ENCODE measurements around the gene KCNK15. TPM values are rescaled to one million over a fixed set of nuclear protein-coding genes. Genes with fewer than 3 reads are reported as not detected.

KCNK15 gene
- total RNA-seq, 6 experiments from 2014 or later, result 0.07 to 0.43 (median 0.19) TPM; not detected in 2

DNA sequence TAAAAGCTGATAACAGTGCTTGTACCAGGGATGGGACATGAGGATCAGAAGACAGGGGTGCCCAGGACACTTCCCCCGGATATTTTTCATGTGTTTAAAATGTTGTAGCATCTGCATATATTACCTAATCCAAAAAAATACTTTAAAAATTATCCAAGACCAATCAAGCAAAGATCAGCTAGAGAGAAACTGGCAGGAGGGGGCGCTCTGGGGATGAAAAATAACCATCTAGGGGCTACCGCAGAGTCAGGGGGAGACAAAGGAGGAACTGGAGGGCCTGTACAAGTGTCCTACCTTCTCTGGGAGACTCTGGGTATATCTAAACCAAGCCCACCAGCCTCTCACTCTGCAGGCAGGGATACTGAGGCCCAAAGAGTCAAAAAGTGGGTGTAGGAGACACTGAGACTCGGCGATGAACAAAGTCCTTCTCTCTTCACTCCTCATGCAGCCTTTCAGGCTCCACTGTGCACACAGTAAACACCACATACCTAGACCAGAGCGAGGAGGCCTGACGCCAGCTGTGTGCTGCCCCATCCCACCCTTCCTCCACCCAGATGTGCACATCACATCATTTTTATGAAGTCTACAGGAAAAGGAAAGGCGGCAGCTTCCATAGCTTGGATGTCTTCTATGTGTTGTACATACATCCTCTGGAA is 54.9 kb downstream of the KCNK15 start:
- no peaks in the 10 kb centered on the region for H3K27me3 ChIP-seq
- H3K4me3 ChIP-seq, result no peak overlapping the region
- TF ChIP-seq, protein P1, sequence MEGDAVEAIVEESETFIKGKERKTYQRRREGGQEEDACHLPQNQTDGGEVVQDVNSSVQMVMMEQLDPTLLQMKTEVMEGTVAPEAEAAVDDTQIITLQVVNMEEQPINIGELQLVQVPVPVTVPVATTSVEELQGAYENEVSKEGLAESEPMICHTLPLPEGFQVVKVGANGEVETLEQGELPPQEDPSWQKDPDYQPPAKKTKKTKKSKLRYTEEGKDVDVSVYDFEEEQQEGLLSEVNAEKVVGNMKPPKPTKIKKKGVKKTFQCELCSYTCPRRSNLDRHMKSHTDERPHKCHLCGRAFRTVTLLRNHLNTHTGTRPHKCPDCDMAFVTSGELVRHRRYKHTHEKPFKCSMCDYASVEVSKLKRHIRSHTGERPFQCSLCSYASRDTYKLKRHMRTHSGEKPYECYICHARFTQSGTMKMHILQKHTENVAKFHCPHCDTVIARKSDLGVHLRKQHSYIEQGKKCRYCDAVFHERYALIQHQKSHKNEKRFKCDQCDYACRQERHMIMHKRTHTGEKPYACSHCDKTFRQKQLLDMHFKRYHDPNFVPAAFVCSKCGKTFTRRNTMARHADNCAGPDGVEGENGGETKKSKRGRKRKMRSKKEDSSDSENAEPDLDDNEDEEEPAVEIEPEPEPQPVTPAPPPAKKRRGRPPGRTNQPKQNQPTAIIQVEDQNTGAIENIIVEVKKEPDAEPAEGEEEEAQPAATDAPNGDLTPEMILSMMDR (IDR thresholded peaks at IDR 0.05), result no peak
- TF ChIP-seq POLR2A (IDR thresholded peaks at IDR 0.05), result no peak
- no peak overlapping the region for H3K27ac ChIP-seq
- DNase-seq, result no peak
- ATAC-seq, result no peak
- H3K4me1 ChIP-seq, result no peaks in the 10 kb centered on the region
- intact Hi-C loops (cut with DNase I), result no loop called here
- H3K36me3 ChIP-seq, result no peaks in the 10 kb centered on the region
- H3K9me3 ChIP-seq, result no peaks in the 10 kb centered on the region
- 55% methylated on average over 4 of the region's 8 CpGs for WGBS (ENCODE audit: insufficient coverage, low coverage, low lambda C conversion rate, missing lambda C conversion rate)

Other genes with a start within 250 kb of the KCNK15 start
- gene SERINC3, start 223.8 kb upstream of the KCNK15 start, total RNA-seq, result 10 to 100 TPM; 42.2 to 77.5 (median 58.5) TPM
- 10 to 100 TPM; 11.7 to 31.7 (median 21.8) TPM for gene PKIG, start 163.3 kb upstream of the KCNK15 start, total RNA-seq
- gene ADA, start 94.2 kb upstream of the KCNK15 start, total RNA-seq, result 1 to 10 TPM; 2.2 to 8.6 (median 3.7) TPM
- gene CCN5, start 30.5 kb upstream of the KCNK15 start, total RNA-seq, result 1 to 10 TPM in 5 of 6 experiments, under 1 TPM in 1; 0.92 to 6.1 (median 1.5) TPM
- gene RIMS4, start 64.7 kb downstream of the KCNK15 start, total RNA-seq, result not detected
- 10 to 100 TPM; 48.7 to 71.1 (median 54.5) TPM for gene YWHAB, start 139.8 kb downstream of the KCNK15 start, total RNA-seq
- 10 to 100 TPM in 5 of 6 experiments, 1 to 10 TPM in 1; 8.7 to 40.2 (median 27.7) TPM for gene PABPC1L, start 164.2 kb downstream of the KCNK15 start, total RNA-seq
- 10 to 100 TPM in 3 of 6 experiments, 1 to 10 TPM in 3; 6.7 to 17.7 (median 10.0) TPM for gene TOMM34, start 214.5 kb downstream of the KCNK15 start, total RNA-seq
- 10 to 100 TPM in 5 of 6 experiments, 1 to 10 TPM in 1; 9.7 to 17.5 (median 13.4) TPM for gene STK4, start 220.6 kb downstream of the KCNK15 start, total RNA-seq